GM19023 (cell line): ENCODE measurements around the gene TRMT13.
A peak's percentile ranks its signal among the peaks of the same experiment; 100 is the strongest.
"Not testable (repeated sequence)": the region's sequence is repeated elsewhere in the genome, so short reads cannot be mapped to it uniquely, and the experiment has no call there.

Experiments
- ATAC-seq: cut with Tn5 transposase; IDR thresholded peaks from one replicate; pipeline ENCODE4 v1.9.1; 2021; ENCODE audit warnings: mild to moderate bottlenecking, moderate library complexity; ENCODE audit not compliant: unreplicated experiment

The TRMT13 gene

DNA sequence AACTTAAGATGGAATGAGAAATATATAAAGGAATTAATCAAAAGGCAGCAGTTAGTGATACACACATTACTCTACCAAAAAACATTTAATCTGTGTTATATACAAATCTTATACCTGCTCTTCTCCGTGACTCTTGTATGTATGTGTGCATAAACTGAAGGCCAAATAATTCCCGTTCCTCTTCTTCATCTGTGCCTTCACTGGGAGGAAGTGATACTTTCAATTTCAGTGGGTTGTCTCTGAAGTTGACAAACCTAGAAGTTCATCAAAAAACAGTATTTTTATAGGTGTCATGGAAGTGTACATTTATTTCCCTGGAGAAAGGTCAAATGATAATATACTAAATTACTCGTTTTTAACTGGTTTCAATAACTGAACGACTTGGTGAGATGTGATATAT lies 19.3 kb downstream of the TRMT13 start:
- ATAC-seq: no peak

DNA sequence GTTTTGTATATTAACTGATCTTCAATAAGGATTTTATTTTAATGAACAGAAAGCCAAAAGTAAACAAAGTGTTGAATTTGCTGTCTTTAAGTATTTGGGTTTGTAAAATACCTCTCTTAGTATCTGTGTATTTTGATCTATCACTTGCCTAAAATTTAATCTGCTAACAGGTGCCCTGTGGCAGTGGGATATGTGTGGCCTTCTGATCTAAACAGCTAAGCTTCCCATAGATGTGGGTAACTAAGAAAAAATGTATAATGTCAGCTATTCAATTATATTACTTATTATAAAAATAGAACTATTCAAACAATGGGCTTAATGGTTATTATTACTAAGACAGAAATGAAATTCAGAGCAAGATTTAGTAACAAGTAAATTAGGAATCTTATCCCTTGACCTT lies 29.9 kb downstream of the TRMT13 start:
- ATAC-seq: no peak

DNA sequence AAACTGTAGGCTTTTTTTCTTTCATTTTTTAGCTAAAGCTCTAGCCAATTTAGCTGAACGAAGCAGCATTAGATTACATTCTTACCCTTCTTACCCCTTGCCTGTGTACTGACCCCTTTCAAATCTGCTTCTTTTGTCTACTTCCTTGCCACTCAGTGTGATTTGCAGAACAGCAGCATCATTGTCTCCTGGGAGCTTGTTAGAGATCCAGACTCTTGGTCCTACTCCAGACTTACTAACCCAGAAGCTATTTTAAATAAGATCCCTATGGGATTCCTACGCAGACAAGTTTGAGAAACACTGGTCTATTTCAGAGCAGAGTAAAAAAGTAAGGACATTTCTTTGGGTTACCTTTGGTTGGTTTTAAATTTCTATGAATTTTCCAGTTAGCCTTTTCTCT lies 31.3 kb downstream of the TRMT13 start:
- ATAC-seq: no peak

DNA sequence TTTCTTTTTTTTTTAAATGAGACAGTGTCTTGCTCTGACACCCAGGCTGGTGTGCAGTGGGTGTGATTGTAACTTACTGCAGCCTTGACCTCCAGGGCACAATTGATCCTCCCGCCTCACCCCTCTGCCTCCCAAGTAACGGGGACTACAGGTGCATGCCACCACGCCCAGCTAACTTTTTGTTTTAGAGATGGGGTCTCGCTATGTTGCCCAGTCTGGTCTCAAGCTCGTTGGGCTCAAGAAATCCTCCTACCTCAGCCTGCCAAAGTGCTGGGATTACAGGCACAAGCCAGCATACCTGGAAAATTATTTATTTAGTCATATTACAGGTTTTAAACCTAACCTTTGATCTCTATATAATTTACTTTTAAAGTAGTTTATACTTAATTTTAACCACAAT lies 31.7 kb downstream of the TRMT13 start:
- ATAC-seq: no peak

DNA sequence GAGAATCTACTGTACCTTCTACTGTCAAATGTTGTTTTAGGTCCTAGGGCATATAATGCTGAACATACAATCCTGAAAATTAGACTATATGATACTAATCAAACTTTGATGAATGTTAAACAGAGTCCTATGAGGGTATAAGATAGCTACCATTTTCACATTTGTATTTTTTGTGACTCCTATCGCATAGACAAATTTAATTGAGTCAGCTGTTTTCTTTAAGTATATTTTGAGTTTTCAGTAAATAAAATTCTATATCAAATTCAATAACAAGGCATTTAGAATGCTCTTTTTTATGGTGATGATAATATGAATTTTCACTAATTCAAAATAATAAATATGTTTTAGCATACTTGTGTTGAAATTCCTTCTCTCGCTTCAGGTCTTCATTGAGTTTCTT lies 35.1 kb downstream of the TRMT13 start:
- no peak for ATAC-seq

DNA sequence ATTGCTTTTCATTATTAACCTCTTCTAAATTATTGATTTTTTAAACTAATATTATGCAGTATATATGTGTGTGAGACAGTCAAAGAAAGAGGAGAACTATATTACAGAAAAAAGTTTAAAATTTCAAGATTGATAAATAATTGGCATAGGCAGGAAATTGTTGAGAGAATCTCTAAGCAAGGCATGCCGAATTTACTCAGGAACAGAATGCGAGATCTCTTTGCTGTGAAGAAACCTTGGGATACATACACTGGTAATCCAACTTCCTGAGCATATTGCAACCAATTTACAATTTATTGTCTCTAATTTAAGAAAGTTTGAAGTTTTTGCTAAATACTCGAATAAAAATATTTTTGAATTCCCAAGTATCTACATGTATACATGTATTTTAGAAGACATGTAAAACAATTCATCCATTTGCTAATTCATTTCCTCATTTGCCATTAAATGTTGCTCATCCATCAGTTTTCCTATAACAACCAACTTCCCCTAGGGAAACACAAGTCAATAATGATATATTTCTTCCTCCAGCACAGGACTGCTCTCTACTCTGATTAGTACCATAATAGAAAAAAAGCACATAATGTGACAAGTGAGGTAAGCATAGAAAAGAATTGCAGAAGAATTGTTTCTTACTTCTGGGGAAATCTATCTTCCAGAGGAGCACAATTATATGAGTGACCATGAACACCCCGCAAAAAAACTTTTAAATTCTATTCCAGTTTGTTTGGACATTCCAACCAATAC lies 44.5 kb downstream of the TRMT13 start:
- no peak for ATAC-seq

DNA sequence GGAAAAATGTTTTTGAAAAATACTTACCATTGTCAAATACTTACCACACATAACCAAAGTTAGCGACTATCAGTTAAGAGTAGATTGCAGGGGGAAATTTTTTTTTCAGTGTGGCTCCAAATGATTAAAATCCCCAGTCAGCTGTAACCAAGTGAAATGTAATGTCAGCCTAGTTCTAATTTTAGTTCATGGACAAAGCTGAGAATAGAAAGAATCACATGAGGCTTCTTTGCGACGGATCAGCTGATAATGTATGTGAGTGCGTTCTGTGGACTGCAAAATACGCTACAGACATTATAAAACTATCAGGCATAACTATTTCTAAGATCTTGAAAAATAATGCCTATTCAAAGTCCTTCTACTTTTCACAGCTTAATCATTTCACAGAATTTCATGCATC lies 45.1 kb downstream of the TRMT13 start, which contains the start of gene LRRC39:
Gene LRRC39 (minus strand): TSS at position 166 of the 400 bp plus-strand sequence. CDS start 9,740 bp downstream, outside the sequence.
- ATAC-seq: no peak

DNA sequence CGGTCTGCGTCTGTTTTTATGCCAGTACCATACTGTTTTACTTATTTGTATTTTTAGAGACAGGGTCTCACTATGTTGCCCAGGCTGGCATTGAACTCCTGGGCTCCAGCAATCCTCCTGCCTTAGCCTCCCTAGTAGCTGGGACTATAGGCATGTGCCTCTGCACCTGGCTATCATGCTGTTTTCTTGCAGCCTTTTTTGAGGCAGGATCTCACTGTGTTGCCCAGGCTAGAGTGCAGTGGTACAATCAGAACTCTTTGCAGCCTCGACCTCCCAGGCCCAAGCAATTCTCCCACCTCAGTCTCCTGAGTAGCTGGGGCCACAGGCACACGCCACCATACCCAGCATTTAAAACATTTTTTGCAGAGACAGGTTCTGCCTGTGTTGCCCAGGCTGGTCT lies 50.4 kb downstream of the TRMT13 start:
- ATAC-seq: no peak

DNA sequence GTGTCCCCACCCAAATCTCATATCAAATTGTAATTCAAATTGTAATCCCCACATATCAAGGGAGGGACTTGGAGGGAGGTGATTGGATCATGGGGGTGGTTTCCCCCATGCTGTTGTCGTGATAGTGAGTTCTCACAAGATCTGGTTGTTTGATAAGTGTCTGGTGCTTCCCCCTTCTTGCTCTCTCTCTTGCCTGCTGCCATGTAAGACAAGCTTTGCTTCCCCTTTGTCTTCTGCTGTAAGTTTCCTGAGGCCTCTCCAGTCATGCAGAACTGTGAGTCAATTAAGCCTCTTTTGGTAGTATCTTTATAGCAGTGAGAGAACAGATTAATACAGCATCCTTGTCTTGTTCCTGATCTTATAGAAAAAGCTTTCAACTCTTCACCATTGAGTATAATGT lies 51.6 kb downstream of the TRMT13 start:
- ATAC-seq: no peak

DNA sequence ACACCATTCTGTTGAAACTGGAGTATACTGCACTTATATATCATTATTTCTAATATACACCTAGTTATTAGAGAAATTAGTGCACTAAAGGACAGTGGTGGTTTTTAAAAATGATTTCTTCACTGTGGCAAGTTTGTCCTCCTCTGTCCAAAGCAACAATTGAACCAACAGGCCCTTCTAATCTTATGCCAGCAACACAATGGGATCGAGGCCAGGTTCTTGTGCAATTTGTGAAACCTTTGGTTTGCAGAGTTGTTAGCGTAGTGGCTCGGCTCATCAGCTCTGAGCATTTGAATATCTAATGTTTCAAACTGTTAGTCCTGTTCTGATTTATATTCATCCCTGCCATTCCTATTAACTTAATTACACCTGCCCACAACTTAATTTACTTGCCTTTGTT lies 54.9 kb downstream of the TRMT13 start:
- no peak for ATAC-seq

DNA sequence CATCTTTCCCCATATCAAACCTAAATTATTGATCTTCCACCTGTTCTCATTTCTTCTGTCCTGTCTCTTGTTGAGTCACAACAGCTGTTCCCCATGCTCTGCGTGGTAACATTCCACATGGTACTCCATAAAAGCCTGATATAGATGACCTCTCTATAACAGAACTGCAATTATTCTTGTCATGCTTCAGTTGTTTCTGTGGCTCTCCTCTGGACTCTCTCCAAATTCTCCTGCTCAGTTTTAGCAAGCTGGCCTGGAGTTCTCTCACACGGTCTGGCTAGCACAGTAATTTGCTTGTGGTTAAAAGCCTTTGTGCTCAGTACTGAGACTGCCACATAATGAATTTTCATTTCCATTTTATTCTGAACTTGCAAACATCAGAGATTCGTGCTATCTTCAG lies 55.7 kb downstream of the TRMT13 start:
- peak; percentile 51 for ATAC-seq

DNA sequence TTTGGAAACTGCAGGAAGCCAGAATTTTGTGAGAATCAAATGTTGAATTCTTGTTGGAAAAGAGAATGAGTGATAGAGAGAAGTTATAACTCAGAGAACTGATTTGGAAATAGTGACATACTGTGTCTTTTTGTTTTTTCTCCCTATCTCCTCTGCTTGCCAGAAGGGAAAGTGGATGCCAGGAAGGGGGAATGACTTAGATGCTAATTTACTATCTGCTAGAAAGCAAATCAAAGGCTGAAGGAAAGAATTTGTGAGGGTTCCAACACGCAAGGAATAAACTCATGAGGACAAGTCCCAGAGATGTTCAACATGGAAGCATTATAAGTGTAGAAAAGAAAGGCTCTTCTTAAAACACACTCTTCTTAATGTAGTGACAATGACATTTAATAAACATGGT lies 65.6 kb downstream of the TRMT13 start:
- ATAC-seq: no peak

DNA sequence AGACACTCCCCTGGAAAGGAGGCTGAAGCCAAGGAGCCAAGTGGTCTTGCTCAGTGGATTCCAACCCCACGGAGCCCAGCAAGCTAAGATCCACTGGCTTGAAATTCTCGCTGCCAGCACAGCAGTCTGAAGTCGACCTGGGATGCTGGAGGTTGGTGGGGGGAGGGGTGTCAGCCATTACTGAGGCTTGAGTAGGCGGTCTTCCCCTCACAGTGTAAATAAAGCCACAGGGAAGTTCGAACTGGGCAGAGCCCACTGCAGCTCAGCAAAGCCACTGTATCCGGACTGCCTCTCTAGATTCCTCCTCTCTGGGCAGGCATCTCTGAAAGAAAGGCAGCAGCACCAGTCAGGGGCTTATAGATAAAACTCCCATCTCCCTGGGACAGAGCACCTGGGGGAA lies 67.1 kb downstream of the TRMT13 start:
- ATAC-seq: not testable (repeated sequence)
